A673 (cell line): ENCODE results near the gene ZIM2.

Source experiments
- EZH2 ChIP-seq: fragments of 200-600 bp; sonication (generic); IDR thresholded peaks from 2 replicates; pipeline ENCODE4 v1.6.1; 2017; ENCODE audit warnings: borderline replicate concordance, low read depth, mild to moderate bottlenecking, mixed read lengths, antibody characterized with exemption, low read length; ENCODE audit not compliant: poor library complexity, severe bottlenecking
- TF ChIP-seq, protein P1 (sequence below): fragments of 300-800, 200-600 bp; sonication (generic); conservative IDR thresholded peaks from 2 replicates; pipeline ENCODE4 v1.5.1; 2017; ENCODE audit warnings: low read depth, mild to moderate bottlenecking, antibody characterized with exemption, low read length, moderate library complexity, mixed read lengths

DNA sequence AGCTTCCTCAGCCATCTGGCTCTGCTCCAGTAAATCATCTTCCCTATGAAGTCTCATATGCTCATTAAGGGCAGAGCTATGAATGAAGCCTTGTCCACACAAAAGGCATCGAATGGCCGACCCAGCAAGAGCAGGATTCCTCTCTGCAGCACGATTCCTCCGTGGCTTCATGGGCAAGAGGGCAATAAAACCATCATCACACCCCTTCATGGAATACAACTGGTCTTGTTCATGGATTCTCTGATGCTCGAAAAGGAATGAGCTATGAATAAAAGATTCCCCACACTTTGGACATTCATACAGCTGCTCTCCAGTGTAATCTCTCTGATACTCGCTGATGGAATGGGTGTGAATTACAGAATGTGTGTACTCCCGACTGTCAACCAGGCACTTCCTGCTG is 25.9 kb downstream of the ZIM2 start:
- TF ChIP-seq, protein P1, sequence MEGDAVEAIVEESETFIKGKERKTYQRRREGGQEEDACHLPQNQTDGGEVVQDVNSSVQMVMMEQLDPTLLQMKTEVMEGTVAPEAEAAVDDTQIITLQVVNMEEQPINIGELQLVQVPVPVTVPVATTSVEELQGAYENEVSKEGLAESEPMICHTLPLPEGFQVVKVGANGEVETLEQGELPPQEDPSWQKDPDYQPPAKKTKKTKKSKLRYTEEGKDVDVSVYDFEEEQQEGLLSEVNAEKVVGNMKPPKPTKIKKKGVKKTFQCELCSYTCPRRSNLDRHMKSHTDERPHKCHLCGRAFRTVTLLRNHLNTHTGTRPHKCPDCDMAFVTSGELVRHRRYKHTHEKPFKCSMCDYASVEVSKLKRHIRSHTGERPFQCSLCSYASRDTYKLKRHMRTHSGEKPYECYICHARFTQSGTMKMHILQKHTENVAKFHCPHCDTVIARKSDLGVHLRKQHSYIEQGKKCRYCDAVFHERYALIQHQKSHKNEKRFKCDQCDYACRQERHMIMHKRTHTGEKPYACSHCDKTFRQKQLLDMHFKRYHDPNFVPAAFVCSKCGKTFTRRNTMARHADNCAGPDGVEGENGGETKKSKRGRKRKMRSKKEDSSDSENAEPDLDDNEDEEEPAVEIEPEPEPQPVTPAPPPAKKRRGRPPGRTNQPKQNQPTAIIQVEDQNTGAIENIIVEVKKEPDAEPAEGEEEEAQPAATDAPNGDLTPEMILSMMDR: no peak
- no peak for TF ChIP-seq EZH2
